ENCODE data around the gene CILP2.

CILP2 gene

DNA sequence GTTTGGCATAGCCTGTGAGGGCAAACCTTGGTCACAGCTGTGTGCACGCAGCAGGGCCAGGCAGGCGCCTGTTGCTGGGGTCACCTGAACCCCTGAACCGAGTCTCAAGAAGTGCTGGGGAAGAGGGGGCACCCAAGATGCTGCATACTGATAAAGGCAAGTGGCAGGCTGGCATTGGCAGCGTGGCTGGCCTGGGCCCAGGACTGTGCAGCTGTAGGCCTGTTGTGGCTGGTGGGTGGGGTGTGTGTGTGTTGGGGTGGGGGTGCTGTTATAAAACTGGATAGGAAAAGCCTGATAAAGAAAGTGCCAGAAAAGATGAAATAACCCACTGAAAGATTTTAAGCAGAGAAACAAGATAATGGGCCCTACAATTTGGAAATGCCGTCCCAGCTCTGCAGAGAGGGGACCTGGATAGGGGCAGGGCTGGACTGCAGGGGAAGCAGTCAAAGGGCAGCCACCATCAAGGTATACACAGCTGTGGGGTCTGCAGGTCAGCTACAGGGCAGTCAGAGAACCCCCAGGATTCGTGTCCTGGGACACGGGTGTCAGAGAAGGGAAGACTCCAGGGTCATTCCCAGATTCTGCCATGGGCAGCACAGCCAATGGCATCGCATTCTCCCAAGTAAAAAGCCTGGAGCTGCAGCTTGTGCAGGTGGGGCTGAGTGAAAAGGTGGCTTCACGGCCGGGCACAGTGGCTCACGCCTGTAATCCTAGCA, 33.2 kb downstream of the CILP2 start:
- DNase-seq: no peak

DNA sequence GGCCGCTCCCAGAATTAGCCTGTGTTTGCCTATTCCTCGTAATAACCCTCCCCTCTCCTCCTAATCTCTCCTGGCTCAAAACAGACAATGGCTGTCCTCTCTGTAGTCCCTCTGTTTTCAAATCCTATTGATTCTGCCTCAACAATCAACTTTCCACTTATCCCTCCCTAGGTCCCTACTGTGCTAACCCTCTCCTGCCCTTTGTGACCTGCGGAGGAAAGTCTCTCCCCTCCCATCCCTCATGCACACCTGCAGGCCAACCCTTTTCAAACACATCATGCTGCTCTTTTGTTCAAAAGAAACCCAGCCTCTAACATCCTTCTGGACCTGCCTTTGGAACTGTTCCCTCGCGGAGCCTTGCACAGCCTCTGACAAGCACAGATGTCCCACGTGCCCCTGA, 37.3 kb downstream of the CILP2 start:
- no peak for DNase-seq

DNA sequence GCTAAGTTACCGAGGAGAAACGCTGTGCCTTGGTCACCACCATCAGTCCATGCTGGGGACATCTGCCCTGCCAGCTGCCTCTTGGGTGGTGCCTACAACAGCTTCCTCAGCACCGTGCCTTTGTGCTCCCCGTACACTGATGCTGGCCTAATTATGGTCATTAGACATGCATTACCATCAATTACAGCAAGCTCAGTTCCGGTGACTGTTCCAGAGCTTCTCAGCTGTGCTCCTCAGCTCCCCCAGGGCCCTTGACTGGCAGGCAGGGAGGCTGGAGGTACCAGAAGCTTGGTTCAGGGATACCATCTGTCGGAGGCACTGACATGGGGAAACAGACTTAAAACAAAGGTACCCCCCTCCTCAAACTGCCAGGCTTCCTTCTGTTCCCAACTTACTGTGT, 40.2 kb downstream of the CILP2 start:
- no peak for DNase-seq

DNA sequence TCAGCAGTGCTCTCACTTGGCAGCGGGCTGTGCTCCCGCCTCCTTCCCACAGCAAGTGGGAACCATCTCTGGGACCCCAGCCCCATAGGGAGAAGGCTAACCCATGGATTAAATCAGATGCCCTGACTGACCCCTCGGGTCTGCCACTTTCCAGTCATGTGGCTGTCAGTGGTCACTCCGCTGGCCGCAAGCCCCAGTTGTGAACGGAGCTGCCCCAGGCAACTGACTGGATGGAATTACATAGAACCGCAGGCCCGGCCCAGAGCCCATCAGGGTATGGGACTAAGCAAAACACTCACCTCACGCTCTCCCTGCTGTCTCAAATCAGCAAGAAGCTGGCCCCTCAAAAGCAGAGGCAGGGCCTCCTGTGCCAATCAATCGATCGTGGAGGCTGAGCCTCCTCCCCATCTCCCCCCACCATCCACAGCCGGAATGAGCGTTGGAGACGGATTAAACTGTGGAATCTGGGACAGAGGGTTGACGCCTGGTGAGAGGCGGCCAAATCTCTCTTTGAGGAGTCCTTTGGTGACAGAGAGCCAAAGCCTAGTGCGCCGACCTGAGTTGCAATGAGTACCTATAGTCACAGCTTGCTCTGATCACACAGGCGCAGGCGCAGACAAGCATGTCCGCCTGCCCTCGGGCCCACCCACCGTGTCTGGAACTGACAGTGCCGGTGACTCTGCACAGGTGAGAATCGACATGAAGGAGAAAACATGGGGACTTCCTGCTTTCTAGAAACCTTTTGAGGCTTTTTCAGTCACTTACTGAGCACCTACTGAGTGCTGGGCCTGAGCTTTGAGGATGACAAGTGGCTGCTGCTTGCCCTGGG, 41.7 kb downstream of the CILP2 start:
- DNase-seq: no peak

DNA sequence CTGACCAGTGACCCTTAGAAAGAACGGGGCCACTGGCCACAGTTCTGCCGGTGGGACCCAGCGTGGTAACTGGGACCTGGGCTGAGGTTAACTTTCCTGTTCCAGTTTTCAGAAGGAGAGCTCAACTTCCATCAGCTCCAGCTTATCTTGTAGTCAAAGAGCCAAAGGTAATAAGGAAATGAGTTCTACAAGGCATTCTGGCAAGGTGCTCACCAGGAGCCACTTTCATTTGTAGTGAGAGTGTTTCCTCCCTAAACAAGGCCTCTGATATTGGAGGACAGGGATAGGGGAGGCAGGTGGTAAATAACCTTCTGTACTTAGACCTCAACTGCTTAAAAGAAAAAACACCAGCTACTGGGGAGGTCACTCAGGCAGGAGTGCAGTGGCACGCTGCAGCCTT, 42.4 kb downstream of the CILP2 start:
- no peak for DNase-seq

DNA sequence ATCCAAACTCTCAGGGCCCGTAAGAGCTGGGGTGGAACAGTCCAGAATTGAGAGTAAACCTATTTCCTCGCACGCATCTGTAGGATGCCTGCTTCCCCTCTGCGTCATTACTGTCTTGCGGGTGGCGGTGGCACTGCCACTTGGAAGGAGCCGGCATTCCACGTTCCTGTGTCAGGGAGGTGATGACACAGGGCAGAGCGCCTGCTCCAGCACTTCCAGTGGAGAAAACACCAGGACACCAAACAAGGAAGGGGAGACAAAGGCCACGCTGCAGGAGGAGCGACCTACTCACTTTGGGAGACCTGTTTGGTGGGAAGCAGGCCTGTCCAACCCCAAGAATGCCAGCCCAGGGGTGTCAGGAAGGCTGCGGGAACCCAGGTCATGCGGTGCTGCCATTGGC, 43.3 kb downstream of the CILP2 start:
- DNase-seq: no peak

DNA sequence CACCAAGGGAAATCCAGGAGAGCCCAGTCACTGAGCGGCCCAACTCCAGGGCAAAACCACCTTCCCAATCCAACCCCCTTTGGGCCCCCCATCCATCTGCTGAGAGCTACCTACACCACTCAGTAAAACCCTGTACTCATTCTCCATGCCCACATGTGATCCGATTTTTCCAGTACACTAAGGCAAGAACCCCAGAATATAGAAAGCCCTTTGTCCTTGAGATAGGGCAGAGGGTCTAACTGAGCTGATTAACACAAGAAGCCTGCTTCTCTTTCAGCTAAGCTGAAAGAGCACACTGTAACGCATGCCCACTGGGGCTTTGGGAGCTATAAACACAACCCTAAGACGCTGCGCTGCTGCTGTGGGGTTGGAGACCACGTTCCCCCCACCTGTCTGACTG, 44.4 kb downstream of the CILP2 start:
- no peak for DNase-seq

DNA sequence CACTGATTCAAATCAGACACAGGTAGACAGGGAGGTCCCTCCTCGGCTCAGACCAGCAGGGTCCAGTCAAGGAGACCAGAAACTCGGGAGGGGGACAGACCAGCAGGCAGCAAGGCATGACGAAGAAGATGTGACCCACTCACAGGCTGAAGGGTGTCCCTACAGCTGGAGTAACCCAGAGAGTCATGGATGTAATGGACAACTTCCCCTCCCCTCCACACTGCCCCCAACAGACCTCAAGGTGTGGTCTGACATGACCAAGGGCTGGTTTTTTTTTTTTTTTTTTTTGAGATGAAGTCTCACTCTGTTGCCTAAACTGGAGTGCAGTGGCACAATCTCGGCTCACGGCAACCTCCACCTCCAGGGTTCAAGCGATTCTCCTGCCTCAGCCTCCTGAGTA, 46.3 kb downstream of the CILP2 start:
- no peak for DNase-seq

DNA sequence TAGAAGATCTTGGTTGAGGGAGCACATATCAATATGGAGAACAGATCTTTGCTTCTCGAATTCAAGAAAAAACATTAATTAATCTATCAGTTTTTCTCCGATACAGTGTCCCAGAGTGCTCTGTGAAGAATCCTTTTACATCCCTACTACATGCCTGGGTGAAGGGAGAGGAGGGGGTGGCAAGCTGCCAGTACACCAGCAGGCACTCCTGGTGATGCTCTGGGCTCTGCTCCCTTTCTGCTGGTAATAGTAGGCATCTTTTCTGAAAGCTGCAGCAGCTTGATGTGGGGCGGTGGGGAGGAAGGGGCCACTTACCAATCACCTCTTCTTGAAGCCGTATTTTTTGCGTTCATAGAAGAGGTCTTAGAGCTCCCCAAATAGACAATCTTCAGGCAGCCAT, 49.7 kb downstream of the CILP2 start:
- no peak for DNase-seq

DNA sequence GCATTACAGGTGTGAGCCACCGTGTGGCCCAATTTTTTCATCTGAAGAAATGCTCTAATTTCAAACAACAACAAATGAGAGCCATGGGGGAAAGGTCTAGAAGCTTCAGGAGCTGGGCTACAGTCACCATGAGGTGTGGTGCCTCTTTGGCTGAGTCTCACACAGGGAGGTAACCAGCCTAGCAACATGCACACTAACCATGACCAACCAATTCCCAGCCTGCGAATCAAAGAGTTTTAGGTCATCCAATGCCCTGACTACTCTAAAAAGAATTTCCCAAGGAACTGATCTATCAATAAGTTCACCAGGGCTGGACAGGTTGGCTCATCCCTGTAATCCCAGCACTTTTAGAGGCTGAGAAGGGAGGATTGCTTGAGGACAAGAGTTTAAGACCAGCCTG, 50.5 kb downstream of the CILP2 start:
- no peak for DNase-seq

DNA sequence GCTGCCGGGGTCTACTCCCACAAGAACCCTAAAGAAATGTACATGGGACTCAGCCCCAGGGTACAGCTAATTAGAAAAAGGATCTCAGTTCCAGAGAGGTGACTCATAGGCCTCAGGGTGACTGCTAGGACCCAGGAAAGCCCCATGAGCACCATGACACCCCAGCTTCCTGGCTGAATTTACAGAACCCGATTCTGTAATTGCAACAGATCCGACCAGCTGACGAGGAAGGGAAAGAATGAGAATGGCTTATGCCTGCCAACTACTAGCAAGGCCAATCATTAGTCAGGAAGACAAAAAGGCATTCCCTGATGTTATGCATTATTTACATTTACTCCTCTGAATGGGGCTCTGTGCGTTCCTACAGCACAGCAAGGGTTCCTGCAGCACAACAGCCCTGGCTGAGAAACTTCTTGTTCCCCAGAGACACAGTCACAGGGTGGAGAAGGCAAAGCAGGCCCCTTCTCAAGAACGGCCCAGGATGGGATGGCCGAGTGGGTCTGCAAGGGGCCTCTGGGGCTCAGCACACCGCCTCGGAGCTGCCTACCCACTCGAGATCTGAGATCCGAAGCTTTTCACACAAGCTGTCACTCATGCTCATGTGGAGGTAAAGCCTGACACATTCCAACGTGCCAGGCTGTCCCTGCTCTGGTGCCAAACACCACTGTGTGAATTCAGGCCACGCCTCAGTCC, 53.2 kb downstream of the CILP2 start:
- peak; percentile 85 for DNase-seq

DNA sequence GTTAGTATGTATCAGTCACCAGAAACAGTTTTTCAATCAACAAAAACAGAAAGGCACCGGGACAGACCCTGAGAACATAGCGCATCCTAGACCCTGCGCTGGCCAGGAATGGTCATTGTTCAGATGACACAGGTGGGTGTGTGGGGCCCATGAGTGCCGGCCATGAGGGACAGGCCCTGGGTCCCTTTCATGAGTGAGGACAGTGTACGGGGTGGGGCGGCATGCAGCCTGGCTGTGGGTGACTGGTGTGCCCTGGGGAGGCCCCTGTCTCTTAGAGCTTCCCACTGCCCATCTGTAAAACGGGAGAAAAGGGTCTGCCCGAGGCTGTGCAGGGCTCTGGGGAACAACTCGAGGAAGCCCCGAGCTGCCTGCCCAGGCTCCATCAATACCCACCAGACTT, 54.6 kb downstream of the CILP2 start:
- no peak for DNase-seq

DNA sequence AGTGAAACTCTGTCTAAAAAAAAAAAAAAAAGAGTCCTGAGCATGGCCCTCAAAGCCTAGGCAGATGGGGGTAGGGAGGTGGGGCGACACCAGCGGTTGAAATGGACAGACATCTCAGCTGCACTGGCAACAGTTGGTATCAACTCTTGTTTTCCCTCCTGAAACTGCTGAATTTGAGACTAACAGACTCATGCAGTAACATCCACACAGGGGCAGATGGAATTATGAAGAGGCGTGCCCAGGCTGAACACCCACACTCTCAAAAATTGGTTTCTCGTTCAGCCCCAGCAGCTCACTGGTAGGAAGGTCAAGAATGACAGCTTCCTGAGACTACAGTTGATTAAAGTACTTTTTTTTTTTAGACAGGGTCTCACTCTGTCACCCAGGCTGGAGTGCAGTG, 56.3 kb downstream of the CILP2 start:
- no peak for DNase-seq

DNA sequence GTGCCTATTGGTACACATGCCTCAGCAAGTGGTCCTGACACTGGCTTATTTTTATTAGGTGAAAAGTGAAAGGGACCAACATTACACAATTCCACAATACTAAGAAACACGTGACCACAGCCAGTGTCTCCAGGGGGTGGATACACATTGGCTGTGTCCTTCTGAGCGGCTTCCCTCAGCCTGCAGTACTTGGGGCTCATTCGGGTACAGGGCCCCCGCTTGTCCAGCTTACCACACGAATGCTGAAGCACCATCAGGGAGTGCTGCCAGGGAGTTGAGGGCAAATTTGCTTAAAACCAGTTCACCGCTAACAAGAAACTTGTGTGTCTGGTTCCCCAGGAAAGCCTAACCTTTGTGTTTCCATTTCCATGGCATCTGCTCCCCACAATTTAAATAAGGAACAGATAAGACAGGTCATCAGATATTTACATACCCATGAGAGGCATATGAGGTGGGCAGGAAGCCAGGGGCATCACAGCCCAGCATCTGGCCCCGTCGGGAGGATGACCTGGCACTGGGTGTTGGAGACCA, 57.2 kb downstream of the CILP2 start:
- no peak for DNase-seq

All from CD4-positive, alpha-beta T cell treated with Interleukin-4 for 4 hours (primary cell).